PC-9 (cell line): ENCODE data around the gene NISCH. TPM values are rescaled to one million over a fixed set of nuclear protein-coding genes. Genes with fewer than 3 reads are reported as not detected.
A peak's percentile ranks its signal among the peaks of the same experiment; 100 is the strongest.

Experiments used
- BruUV-seq: library from RNA; stranded (reverse); fragments of 400-500 nt; replicated peaks from 2 replicates; lab custom pipeline; 2021; lab: Mats Ljungman, UMichigan
- CTCF ChIA-PET: fragments of 300-600 bp; sonication (Branson Sonifier 250); formaldehyde crosslinking; loops from one replicate; lab custom pipeline; 2022; ENCODE audit warnings: antibody characterized with exemption; lab: Charles Lee
- POLR2A ChIA-PET: fragments of 300-600 bp; sonication (Branson Sonifier 250); formaldehyde crosslinking; loops from one replicate; lab custom pipeline; 2022; ENCODE audit warnings: antibody characterized with exemption; ENCODE audit not compliant: unreplicated experiment; lab: Charles Lee
- DNase-seq, 2 experiments: peaks; one replicate each; pipeline versions ENCODE4 v3.0.0 to v3.0.0-alpha.2; 2015 to 2022; ENCODE audit warnings: mixed read lengths in 1 of 2
- H2AFZ ChIP-seq: fragments of 200-600 bp; sonication (generic); 2 replicates; pipeline ENCODE4 v1.8.1; 2017; ENCODE audit warnings: antibody characterized with exemption
- H3F3A ChIP-seq: fragments of 200-600 bp; sonication (generic); 2 replicates; pipeline ENCODE4 v1.8.1; 2017; ENCODE audit warnings: antibody characterized with exemption, mild to moderate bottlenecking, low read depth; ENCODE audit not compliant: insufficient read depth
- H3K27ac ChIP-seq: fragments of 200-600 bp; sonication (generic); 2 replicates; pipeline ENCODE4 v1.6.1; 2016; ENCODE audit warnings: mixed run types
- H3K27me3 ChIP-seq: fragments of 200-600 bp; sonication (generic); 2 replicates; pipeline ENCODE4 v1.6.1; 2016; ENCODE audit warnings: low read depth, mixed run types; ENCODE audit not compliant: insufficient read depth
- H3K36me3 ChIP-seq: fragments of 200-600 bp; sonication (generic); 2 replicates; pipeline ENCODE4 v1.6.1; 2016; ENCODE audit warnings: low read depth, mixed run types
- H3K4me1 ChIP-seq: fragments of 200-600 bp; sonication (generic); replicated peaks from 2 replicates; pipeline ENCODE4 v1.6.1; 2016; ENCODE audit warnings: mixed run types; ENCODE audit not compliant: insufficient read depth
- H3K4me2 ChIP-seq: fragments of 200-600 bp; sonication (generic); 2 replicates; pipeline ENCODE4 v1.6.1; 2017; ENCODE audit warnings: mixed run types
- H3K4me3 ChIP-seq: fragments of 200-600 bp; sonication (generic); 2 replicates; pipeline ENCODE4 v1.6.1; 2016; ENCODE audit warnings: mixed run types
- H3K79me2 ChIP-seq: fragments of 200-600 bp; sonication (generic); 2 replicates; pipeline ENCODE4 v1.6.1; 2017; ENCODE audit warnings: low read depth, mixed run types
- H3K9me2 ChIP-seq: fragments of 200-600 bp; sonication (generic); 2 replicates; pipeline ENCODE4 v1.8.1; 2017; ENCODE audit warnings: mild to moderate bottlenecking; ENCODE audit not compliant: insufficient read depth
- H3K9me3 ChIP-seq: fragments of 200-600 bp; sonication (generic); 2 replicates; pipeline ENCODE4 v1.8.1; 2016; ENCODE audit warnings: low read depth; ENCODE audit not compliant: insufficient read depth
- H4K20me1 ChIP-seq: fragments of 200-600 bp; sonication (generic); 2 replicates; pipeline ENCODE4 v1.8.1; 2017; ENCODE audit not compliant: insufficient read depth
- CTCF ChIP-seq: fragments of 200-600 bp; sonication (generic); conservative IDR thresholded peaks from 2 replicates; pipeline ENCODE4 v1.6.1; 2017; ENCODE audit warnings: mixed run types, antibody characterized with exemption, mild to moderate bottlenecking, moderate library complexity
- EZH2 ChIP-seq: fragments of 200-600 bp; sonication (generic); IDR thresholded peaks from 2 replicates; pipeline ENCODE4 v1.8.0; 2017; ENCODE audit warnings: antibody characterized with exemption, low read depth
- intact Hi-C: fragments of 100-400 bp; cut with micrococcal nuclease; formaldehyde crosslinking; loops from one replicate; pipeline ENCODE4 v1.10.0; 2022; ENCODE audit not compliant: unreplicated experiment
- total RNA-seq: library from RNA; stranded (reverse); gene quantifications from 2 replicates; pipeline ENCODE4 v1.2.3, GENCODE V29; 2021

Gene NISCH
- total RNA-seq, 1 experiment from 2014 or later = 66.1 TPM

GRCh38 chr3:52442409-52443267, 12.8 kb upstream of the NISCH start:
- Histone ChIP-seq H3K4me3 (no peak overlapping the region), H3K4me2 (no peak overlapping the region), H3K9me3 (no peaks in the 10 kb centered on the region), H2AFZ (no peak overlapping the region), H3K79me2 (no peaks in the 10 kb centered on the region), H3K9me2 (no peaks in the 10 kb centered on the region), H4K20me1 (no peaks in the 10 kb centered on the region), H3K36me3 (no peaks in the 10 kb centered on the region), H3F3A (no peaks in the 10 kb centered on the region), H3K4me1 (no peaks in the 10 kb centered on the region), H3K27ac (no peak overlapping the region), H3K27me3 (no peaks in the 10 kb centered on the region)
- POLR2A ChIA-PET = no interaction called here
- no peak for DNase-seq
- no TSS peak for BruUV-seq
- no peak for TF ChIP-seq EZH2
- no peak for TF ChIP-seq CTCF
- CTCF ChIA-PET = interaction anchor here (0.5 kb wide), 1 partner anchor 832 kb away, joined by 6 read pairs; no protein-coding TSS in a partner anchor
- intact Hi-C loops = no loop called here

GRCh38 chr3:52443268-52443610, 12.2 kb upstream of the NISCH start:
- H3F3A ChIP-seq = no peaks in the 10 kb centered on the region
- H3K4me1 ChIP-seq = no peaks in the 10 kb centered on the region
- H3K4me2 ChIP-seq = no peak overlapping the region
- H3K4me3 ChIP-seq = no peak overlapping the region
- no peak for TF ChIP-seq EZH2
- TF ChIP-seq CTCF = no peak
- no peaks in the 10 kb centered on the region for H3K9me3 ChIP-seq
- DNase-seq = no peak
- H3K9me2 ChIP-seq = no peaks in the 10 kb centered on the region
- ChIA-PET CTCF (interaction anchor here (0.5 kb wide), 1 partner anchor 833 kb away, joined by 6 read pairs; no protein-coding TSS in a partner anchor), POLR2A (no interaction called here)
- H3K27ac ChIP-seq = no peak overlapping the region
- no peaks in the 10 kb centered on the region for H3K36me3 ChIP-seq
- intact Hi-C loops = no loop called here
- H4K20me1 ChIP-seq = no peaks in the 10 kb centered on the region
- H3K79me2 ChIP-seq = no peaks in the 10 kb centered on the region
- BruUV-seq = no TSS peak
- no peaks in the 10 kb centered on the region for H3K27me3 ChIP-seq
- H2AFZ ChIP-seq = no peak overlapping the region

- Histone ChIP-seq H3K27ac (no peak overlapping the region), H3F3A (no peaks in the 10 kb centered on the region; the same call in 1 of the 2 replicates), H3K79me2 (no peaks in the 10 kb centered on the region), H3K36me3 (no peaks in the 10 kb centered on the region), H3K4me2 (no peak overlapping the region), H3K4me1 (no peaks in the 10 kb centered on the region), H4K20me1 (no peaks in the 10 kb centered on the region), H2AFZ (no peak overlapping the region), H3K9me2 (no peaks in the 10 kb centered on the region), H3K4me3 (no peak overlapping the region), H3K9me3 (no peaks in the 10 kb centered on the region), H3K27me3 (no peaks in the 10 kb centered on the region)
- CTCF ChIA-PET = no interaction called here
- BruUV-seq = TSS peak; percentile 25
- POLR2A ChIA-PET = no interaction called here
- intact Hi-C loops = no loop called here
- TF ChIP-seq CTCF (no peak), EZH2 (no peak)
- no peak for DNase-seq
Measured at GRCh38 chr3:52443791-52444687, 11.4 kb upstream of the NISCH start.
